Fibroblast of the conjunctiva (primary cell): Measurements from ENCODE around the gene TIMM10B.
A peak's percentile ranks its signal among the peaks of the same experiment; 100 is the strongest.

Source experiments
- DNase-seq: peaks from one replicate; pipeline ENCODE4 v3.0.0-alpha.2; 2010; ENCODE audit warnings: low read depth

The TIMM10B gene

DNA sequence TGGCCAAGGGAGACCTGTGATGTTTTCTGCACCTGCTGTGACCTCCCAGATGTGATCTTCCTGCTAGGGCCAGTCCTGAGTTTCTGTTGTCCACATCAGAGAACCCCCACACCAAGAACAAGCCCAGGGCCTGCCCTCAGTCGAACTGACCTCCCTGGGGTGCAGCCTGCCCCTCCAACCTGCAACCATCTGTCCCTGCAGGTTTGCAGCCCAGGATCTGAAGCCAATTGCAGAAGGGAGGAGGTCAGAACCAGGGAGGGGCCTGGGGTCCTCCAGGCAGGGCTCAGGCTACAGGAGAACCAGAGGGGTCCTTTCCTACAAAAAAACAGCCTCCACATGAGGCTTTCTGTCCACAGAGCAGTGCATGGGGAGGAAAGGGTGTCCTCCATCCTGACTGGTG lies 8.4 kb upstream of the TIMM10B start:
- no peak for DNase-seq

DNA sequence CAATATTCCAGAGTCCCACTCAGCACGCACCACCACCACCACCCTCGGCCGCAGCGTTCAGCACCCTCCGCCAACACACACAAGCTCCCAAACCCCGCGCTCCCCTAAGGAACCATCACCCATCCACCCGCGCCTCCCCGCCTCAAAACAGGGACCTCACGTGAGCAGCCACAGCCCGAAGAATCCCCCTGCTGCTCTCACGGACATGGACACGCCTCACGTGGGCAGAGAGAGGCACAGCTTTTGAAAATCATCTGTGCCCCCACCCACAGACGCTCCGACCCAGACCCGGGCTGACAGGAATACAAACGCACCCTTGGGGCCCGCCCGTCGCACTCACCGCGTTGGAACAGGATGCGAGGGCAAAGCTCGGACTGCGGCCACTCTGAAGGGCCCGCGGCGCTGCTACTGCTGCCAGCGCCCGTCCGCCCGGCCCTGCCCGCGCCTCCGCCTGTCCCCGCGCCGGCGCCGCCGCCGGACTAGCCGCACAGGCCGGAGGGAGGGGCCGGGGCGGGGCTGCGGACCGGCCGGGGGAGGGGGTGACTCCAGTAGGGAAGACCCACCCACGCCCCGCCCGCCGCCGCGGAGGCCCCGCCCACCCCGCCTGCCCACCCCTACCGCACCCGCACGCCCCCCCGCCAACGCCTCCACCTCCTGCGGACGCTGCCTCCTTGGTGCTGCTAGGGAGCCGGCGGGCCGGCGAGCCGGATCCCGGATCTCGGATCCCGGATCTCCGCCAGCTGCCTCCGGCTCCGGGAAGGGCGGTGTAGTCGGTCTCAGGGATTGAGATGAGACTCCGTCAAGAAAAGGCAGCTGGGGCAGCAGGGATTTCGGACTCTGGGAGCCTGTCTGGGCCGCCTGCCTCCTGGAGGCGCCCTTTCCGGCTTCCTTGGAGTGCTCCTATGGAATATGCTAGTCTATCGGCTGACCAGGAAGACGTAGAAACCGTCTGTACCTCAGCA lies 7.6 kb upstream of the TIMM10B start, which contains the start of gene TRIM3:
Gene TRIM3, minus strand, starts transcription at position 491 of the 962 bp plus-strand sequence. CDS start 8,246 bp downstream, outside the sequence.
- DNase-seq = peak; percentile 82

DNA sequence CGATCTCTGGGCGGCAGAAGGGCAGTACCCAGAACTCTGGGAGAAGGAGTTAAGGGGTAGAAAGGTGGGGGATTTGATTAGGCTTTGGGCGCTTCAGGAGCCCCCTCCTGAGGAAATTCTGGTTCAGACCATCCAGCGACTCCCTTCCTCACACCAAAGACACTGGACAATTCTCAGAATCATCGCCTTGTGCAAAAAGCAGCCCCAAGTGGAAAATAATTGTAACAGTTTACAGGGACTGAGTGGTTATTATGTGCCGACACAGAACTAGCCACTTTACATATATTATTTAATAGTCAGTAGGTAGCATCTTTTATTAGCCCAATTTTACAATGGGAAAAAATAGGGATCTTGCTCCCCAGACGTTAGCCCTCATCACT lies 6.9 kb upstream of the TIMM10B start:
- DNase-seq = no peak

DNA sequence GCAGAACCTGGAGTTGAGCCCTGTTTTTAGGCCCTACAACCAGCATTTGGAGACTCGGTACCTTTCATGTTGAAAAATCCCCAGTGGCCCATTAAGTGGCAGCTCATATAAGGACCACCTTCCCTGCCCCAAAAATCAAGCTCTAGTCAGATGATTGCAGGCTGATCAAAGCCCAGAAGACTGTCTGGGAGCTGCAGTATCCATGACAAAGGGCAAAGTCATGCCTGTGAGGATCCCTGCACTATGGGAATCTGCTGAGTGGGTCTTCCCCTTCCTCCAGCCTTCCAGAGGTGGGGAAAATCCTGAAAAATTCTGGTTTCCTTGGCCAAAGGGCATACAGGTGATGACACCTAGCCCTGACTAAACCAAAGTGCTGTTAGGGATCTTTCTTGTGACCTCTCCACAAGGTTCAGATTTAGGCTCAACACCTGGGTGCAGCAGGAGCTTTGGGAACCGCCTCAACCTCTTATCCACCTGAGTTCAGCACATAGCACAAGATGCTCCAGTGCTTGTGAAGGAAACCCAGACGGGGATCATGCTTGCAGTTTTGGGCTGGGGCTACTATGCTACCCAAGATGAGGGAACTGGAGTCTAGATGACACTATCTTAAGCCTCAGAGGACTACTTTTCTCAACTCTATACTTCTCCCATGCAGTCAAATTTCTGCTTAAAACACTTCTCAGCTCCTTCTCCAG lies 6.3 kb upstream of the TIMM10B start:
- DNase-seq = no peak

DNA sequence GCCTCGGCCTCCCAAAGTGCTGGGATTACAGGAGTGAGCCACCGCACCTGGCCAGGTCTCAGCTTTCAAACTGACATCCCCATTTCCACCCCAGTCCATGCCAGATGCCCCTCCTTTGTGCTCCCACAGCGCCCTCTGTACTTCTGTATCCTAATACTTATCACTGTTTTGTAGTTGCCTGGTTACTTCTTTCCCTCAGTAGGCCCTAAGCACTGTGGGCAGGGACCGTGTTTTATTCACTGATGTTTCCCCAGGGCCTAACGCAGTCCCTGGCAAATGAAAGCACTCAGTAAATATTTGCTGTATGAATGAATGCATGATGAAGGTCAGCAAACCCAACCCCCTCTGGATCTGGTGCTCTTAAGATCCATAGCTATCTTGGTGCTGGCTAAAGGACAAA lies 5.4 kb upstream of the TIMM10B start:
- DNase-seq = no peak

DNA sequence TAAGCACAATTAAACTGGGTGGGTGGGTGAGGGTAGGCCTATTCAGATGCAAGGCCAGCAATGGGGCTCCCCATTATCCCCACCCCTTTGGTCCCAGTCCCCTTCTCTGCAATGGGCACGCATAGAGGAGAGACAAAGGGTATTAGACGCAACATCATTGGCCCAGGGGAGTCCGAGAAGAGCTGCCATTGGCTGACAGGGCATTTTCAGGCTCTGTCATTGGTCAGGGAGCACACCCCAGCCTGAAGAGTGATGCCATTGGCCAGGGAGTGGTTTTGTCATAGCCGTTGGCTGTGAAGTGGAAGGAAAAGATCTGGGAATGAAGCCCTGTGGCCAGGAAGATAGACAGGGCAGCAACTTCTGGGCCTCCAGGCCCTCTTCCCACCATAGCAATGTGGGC lies 4.7 kb upstream of the TIMM10B start:
- no peak for DNase-seq

DNA sequence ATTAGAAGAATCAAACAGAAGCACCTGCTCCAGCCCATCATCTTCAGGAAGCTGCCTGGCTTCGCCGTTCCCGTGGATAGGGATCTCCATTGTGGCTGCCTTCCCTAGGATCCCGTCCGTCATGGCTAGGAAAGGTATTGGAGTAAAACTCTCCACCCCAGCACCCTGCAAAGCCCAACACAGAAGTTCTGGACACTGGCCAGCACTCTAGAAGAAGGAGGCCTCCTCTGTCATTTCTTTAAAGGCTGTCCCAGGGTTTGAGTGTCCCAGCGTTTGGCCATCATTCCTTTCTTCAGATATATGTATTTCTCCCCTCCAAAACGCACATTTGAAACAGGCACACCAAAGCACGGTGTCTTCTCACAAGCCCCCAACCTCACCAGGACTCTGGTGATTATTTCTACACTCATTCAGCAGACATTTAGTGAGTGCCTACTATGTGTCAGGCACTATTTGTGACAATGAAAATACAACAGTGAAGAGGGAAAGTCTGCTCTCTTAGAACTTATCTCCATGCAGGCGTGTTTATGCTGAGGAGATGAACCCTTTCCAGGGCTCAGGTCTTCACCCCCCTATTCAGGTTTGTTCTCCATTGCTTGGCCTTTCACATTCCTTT lies 894 bp upstream of the TIMM10B start:
- no peak for DNase-seq

DNA sequence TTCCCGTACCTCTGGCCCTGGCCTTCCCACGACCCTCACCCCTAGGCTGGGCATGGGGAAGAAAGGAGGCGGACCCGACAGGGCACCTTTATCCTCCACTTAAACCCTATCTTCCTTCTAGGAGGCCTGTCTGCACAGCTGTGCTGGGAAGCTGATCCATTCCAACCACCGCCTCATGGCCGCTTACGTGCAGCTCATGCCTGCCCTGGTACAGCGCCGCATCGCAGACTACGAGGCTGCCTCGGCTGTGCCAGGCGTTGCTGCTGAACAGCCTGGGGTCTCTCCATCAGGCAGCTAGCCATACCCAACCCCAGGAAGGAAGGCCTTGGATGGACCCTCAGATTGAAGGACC lies 599 bp downstream of the TIMM10B start:
- DNase-seq = no peak

DNA sequence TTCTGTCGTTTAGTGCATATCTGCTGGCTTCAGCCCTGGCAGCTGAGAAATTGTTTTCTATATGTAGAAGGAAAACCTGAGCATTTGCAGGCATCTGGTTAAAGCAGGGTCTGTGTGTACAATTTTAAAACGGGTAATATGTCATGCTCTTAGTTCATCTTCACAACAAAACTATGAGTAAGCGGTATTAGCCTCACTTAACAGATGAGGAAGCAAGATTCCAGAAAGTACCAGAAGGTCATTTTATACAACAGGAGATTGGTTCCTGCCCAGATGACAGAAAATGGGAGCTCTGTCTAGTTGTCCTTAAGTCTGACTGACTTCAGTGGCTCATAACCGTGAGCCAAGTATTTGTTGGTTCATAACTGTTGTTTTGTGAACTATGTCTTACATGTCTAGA lies 1.1 kb downstream of the TIMM10B start:
- no peak for DNase-seq

DNA sequence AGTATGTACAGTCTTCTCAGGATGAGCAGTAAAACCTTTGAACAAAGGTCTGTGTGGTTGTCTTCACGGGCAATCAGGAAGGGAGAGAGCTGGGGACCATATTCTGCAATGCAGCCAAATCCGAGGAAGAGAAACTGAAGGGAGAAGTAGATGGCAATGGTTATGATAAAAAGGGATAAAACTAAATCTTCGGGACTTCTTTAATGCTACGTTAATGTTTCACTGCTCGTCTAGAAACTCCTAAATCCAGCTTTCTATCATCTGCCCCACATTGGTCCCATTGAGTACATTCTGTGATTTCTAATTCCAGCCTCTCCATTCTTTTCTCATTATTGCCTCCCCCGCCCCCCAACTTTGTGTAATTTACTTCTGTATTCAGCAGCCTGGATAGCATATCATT lies 1.7 kb downstream of the TIMM10B start:
- DNase-seq = no peak

DNA sequence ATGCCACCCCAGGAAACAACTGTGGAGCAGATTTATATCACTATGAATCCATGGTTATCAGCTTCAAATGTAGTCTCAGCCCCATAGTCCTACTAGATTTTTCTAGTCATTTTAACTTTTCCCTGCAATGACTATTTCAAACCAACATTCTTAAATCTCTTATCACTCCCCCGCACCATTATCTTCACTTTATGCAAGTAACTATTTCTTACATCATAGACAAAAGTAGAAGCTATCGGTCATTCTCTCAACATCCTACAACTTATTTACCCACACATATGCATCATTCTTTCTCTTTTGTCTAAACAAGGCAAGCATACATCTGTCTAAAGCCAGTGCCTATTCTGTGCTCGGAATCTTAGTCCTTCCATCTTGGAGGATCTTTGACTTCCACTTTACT lies 4.4 kb downstream of the TIMM10B start:
- no peak for DNase-seq

DNA sequence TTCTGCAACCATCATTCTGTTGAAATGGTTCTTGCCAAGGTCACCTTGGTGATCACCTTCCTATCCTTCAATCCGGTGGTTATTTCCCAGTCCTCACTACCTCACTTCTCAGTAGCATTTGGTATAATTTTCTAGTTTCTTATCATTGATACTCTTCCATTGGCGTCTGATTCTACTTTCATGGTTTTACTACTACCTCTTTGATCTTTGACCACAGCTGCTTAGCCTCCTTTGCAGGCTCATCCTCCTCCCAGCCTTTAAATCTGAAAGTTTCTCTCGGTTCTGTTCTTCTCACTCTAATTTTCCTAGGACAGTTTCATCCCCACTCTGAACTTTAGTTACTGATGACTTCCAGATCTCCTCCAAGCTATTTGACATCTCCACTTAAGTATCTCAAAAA lies 5.0 kb downstream of the TIMM10B start:
- DNase-seq = no peak

DNA sequence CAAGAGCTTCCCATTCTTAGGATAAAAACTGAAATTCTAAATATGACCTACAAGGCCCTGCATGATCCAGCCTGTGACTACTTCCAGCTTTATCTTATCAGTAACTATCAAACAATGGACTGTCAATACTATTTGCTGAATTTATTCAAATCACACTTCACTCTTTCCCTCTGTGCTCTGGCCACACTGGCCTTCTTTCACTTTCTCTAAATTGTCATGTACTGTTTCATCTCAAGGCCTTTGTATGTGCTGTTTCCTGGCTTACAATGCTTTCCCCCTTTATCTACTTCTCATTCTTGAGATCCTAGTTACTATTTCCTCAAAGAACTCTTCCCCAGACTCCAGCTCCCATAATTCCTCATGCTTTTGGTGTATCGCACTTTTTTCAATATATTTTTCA lies 5.6 kb downstream of the TIMM10B start:
- DNase-seq = no peak

DNA sequence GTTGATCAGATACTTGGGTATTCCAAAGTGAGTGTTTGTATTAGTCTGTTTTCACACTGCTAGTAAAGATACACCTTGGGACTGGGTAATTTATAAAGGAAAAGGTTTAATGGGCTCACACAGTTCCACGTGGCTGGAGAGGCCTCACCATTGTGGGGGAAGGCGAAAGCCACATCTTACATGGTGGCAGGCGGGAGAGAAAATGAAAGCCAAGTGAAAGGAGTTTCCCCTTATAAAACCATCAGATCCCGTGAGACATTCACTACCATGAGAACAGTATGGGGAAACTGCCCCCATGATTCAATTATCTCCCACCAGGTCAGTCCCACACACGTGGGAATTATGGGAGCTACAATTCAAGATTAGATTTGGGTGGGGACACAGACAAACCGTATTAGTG lies 7.0 kb downstream of the TIMM10B start:
- no peak for DNase-seq

DNA sequence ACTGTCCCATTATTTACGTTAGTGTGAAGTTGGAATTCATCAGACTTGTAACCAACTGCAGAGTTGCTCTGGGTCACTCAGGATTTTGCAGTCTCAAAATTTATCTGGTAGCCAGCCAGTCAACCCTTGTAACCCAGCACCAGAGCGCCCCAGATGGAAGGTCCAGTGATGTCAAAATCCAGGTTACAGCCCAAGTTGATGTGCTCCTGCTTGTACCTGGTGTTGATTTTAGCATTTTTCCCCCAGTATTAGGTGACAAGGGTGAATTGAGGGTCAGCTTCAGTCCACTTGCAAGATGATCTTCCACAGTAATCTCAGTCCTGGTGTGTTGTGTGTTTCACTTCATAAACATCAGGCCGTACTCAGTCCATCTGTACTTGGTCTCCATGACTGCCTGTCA lies 7.5 kb downstream of the TIMM10B start:
- no peak for DNase-seq

DNA sequence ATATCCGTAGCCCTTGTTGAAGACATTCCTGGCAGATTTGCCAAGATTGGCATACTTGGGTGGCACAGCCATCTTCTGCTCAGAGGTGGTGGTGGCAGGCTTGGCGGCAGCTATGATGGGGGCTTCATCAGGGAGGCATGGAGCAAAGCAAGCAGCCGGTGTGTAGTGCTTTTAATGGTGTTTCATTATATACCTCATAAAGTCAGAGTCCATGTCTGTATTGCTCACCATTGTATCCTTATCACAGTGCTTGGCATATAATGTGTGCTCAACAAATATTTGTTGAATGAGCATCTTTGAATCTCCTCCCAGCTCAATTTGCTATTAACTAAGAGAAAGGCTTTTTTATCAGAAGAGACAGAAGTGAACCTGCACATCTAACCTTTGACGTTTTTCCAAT lies 8.0 kb downstream of the TIMM10B start:
- no peak for DNase-seq

DNA sequence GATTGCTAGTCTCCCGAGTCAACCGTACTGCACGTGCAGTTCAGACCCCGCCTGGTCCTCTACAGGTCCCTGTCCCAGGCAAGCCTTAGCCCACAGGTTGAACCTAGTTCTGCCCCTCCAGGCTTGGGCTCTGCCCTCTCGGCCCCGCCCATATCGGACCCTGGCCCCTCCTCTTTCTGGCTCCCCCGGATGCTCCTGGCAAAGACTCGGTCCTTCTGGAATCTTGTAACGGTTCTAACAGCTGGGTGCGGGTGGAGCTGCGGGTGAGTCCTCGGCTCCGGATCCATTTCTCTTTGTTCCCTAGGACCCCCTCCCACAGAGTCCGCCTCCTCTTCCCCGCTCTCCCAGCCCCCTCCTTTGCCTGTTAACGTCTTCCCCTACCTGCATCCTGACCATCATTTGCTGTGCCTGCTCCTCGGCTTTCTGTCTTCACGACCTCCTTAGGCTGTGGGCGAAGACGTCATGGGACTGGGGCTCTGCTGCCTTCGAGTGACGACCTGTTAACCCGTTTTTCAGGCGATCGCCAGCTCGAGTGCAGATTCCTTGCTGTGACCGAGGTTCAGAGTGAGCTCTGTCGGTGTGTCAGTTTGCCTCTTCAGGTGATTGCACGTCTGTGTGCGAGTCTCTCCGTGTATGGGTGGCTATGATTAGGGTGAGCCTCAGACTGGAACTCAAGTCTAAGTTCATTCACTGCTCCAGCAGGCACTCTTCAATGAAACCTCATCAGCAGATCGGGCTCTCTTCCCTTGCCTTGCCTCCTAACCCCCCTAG lies 16.0 kb downstream of the TIMM10B start, which contains the start of gene DNHD1:
Gene DNHD1, plus strand, starts transcription at position 212 of the 771 bp plus-strand sequence. CDS start 936 bp downstream, outside the sequence.
- no peak for DNase-seq

DNA sequence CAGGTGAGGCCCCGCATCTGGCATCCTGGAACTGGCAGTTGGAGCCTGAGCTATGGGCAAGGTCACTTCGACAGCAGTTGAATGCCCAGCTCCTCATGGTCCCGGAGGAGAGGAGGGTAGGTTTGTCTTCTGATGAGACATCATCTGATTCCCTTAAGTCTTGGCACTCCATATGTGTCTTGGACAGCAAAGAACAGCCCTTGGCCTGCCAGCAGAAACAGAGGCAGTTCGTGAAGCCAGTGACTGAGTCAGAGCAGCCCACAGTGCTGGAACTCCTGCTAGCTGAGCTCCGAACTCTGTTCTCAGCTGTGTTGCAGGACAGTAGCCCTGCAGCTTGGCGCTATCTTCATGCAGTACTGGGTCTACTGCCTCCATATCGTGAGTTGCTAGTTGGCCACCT lies 16.8 kb downstream of the TIMM10B start:
- DNase-seq = peak; percentile 41

DNA sequence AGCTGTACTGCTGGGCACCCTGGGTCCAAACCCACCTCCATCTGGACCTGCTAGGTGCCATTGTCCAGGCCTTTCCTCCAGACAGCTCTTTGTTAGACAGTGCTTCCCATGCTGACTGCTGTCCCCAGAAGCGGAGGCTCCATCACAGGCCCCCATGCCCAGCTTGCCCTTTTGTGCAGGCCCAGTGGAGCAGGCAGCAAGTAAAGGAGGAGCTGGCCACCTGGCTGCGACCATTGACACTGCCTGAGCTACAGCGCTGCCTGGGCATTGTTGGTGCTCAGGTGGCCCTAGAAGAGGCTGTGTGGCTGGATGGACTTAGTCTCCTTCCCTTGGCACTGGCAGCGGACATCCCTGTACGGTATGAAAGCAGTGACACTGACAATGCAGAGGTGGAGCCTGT lies 17.2 kb downstream of the TIMM10B start:
- DNase-seq = no peak

DNA sequence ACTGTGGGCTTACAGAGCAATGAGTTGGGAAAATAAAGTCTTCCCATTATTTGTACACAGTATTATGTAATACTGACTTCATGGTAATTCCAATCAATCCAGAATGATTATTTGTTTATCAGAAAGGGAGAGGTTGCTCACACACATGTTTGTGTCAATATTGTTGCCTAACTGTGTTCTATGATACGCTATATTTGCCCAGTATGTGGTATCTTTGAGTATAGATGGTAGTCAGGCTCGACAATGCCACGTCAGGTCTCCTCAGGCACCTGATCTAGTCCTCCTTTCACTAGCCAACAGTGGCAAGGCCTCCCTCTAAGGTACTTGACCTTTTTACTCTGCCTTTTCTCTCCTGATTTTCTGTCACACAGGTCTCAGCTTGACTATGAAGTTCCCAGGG lies 21.1 kb downstream of the TIMM10B start:
- DNase-seq = no peak

DNA sequence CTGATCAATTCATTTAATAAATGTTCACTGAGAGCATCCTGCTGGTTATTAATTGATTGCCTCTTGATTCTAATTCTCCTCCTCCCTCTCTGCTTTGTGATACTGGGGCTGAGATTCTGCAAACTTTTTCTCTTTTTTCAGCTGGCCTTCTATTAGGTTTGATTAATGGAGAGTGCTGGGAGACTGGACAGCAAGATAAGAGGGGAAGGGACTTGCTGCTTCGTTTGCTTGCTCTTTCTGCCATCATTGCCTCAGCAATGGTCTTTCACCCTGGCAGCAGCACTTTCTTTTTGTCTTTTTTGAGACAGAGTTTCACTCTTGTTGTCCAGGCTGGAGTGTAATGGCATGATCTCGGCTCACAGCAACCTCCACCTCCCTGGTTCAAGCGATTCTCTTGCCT lies 22.9 kb downstream of the TIMM10B start:
- DNase-seq = no peak

DNA sequence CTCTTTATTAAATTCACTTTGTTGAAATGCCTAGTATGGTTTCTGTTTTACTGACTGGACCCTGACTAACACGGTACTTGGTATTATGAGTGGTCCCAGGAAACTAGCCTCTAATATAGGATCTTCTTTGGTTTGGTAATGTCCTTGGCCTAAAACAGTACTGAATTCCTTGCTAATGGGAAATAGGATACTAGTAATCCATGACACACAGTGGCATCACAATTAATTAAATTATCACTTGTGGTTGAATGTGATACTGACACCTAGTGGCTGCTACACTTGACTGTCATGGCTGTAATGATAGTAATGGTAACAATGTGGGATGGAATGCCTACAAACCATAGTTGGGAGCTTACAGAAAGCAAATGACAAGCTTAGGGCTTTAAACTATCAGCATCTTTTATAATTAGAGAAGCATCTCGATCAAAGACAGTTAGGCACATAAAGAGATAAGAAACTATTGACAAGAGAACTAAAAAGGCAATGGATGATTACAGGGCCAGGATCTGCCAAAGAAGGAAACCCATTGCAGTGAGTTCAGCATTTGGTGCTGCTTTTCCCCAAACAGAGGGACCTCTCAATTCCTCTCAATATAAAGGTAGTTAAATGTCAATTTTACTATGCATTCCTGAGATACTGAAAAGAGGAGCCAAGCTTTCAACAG lies 24.4 kb downstream of the TIMM10B start:
- DNase-seq = peak; percentile 49
